Amniotic stem cell (primary cell): ENCODE results near the gene OR10J4.
"Not testable (repeated sequence)": the region's sequence is repeated elsewhere in the genome, so short reads cannot be mapped to it uniquely, and the experiment has no call there.

Experiments used
- DNase-seq: peaks from one replicate; lab custom pipeline; 2025; lab: John Stamatoyannopoulos, UW

Gene OR10J4

DNA sequence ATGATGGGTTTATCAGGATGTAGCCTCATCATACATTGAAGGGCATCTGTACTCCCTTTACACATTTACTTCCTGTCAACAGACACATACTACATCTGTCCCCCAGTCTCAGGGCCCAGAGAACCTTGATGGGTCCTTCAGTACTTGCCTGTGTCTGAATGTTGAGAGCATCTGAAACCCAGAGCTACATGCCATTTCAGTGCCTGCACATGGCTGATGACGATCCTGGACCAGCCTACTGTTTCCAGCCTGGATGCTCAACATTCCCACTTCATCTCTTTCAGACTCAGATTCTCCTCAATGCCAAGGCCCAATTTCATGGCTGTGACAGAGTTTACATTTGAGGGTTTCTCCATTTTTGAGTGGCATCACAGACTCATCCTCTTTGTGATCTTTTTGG is at the start of gene OR10J4:
Gene OR10J4, plus strand, starts transcription at position 301 of the 400 bp plus-strand sequence.
- no peak for DNase-seq

- DNase-seq: no peak
These were observed 25.2 kb upstream of the OR10J4 start for GRCh38 chr1:159406821-159407220.

DNA sequence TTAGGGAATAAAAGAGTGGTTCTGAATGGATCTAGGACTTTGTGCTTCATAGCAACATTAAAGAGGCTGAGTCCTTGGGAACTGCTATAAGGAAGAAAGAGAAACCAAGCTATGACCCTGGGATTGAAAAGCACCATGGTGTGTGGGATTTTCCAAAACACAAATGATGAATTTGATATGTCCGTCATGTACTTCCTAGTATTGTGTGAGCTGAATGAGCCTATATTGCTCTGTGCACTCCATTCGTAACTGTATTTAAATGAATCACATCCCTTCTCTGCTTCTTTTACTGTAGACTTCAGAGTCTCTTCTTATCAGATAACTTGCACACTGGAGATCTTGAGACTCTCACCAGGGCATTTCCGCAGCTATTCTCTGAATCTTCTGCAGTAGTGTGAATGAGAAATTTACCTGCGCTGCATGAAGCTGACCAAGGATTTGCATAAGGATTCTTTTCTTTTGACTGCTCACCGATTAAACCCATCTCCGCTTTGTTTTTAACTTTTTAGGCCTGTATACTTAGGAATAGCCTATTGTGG is 23.1 kb upstream of the OR10J4 start:
- no peak for DNase-seq

DNA sequence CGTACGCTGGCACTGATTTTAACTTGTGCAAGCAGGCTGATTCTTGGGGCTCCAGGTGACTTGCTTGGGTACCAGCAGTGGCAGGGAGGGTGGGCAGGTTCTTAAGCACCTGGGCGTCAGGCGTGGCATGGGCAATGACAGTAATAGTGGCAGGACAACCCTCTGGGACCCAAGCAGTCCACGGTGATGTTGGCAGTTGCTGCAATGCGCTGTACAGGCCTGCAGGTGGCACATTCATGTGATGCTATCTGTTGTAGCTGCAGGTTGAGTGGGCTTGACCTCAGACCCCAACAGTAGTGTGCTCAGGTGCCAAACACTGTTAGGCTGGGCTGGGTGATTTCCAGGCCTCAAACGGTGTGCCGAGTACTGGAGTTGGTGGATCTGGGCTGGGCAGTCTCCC is 10.2 kb upstream of the OR10J4 start:
- DNase-seq: no peak

GRCh38 chr1:159428536-159428935 is 3.5 kb upstream of the OR10J4 start:
- no peak for DNase-seq

- peak; percentile 68 for DNase-seq
These were observed 2.7 kb upstream of the OR10J4 start for GRCh38 chr1:159429074-159429861.

DNA sequence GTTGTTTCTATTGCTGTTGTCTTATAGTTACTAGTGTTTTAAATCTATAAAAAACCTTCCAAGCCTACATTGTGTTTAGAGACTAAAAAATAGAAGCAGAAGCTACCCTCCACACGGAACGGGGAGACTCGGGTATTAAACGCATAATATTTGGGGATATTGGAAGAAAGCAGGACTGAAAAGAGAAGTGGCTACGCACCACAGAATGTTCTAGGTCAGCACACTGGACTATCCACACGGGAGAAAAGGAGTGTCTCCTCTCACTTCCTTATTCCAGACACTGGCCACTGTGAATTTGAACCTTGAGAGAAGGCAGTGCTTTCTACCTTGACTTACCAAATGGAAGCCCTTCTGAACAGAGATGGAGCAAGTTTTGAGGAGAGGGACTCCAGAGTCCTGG is 1.0 kb upstream of the OR10J4 start:
- DNase-seq: no peak

DNA sequence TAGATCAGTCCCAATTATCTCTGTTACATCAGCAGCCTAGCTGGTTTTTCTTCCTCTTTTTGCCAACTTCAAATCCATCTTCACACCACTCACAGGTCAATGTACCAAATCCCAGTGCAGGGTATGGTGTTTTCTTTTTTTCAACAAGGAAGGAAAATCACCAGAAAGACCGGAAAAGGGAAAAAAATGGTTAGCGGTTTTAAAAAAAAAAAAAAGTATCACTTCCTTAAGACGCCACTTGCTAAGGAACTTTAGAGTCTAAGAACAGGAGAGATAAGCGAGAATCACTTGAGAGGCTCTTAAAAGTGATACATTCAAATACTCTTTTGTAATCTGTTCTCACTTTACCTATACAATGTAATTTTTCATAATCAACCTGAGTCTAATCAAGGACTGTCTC is 4.5 kb downstream of the OR10J4 start:
- DNase-seq: no peak

- DNase-seq: no peak
These were observed 7.4 kb downstream of the OR10J4 start, which contains the start of gene OR10J1 for GRCh38 chr1:159439422-159439821. Gene OR10J1, plus strand, starts transcription at chr1:159439722. Its CDS starts 70 bp downstream, at chr1:159439792.

DNA sequence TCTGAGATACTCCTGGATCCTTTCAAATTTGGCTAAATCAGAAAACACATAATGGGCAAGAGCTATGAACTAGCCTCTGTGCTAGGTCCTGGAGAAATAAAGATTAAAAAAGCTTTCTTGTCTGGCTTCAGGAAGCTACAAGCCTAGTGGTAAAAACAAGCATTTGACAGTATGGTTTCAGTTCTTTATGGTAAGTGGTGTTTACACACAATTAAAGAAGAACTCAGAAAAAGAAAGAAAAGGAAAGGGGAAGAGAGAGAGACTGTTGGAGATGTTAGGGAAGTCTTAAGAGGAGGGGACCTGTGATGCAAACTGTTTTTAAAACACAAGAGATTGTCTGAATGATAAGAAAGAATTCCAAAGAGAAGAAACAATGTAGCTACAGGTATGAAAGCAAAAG is 9.4 kb downstream of the OR10J4 start:
- no peak for DNase-seq

GRCh38 chr1:159442428-159442827 is 10.4 kb downstream of the OR10J4 start:
- DNase-seq: no peak

- DNase-seq: no peak
These were observed 11.2 kb downstream of the OR10J4 start for GRCh38 chr1:159443066-159443750.

GRCh38 chr1:159444511-159444910 is 12.5 kb downstream of the OR10J4 start:
- no peak for DNase-seq

DNA sequence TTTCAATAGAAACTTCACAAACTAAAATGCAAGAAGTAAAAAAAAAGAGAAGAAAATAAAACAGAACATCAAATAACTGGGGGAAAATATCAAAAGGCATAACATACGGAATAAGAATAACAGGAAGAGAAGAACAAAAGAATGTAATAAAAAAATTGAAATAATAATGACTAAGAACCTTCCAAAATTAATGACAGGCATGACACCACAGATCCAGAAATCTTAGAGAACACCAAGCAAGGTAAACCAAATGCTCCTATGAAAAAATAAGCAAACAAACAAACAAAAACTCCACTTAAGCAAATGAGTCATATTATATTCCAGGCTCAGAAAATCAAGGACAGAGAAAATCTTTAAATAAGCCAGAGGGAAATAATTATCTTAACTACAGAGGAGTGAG is 16.2 kb downstream of the OR10J4 start:
- no peak for DNase-seq

DNA sequence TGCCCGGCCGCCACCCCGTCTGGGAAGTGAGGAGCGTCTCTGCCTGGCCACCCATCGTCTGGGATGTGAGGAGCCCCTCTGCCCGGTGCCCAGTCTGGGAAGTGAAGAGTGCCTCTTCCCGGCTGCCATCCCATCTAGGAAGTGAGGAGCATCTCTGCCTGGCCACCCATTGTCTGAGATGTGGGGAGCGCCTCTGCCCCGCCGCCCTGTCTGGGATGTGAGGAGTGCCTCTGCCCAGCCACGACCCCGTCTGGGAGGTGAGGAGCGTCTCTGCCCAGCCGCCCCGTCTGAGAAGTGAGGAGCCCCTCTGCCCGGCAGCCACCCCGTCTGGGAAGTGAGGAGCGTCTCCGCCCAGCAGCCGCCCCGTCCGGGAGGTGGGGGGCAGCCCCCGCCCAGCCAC is 17.6 kb downstream of the OR10J4 start:
- not testable (repeated sequence) for DNase-seq

DNA sequence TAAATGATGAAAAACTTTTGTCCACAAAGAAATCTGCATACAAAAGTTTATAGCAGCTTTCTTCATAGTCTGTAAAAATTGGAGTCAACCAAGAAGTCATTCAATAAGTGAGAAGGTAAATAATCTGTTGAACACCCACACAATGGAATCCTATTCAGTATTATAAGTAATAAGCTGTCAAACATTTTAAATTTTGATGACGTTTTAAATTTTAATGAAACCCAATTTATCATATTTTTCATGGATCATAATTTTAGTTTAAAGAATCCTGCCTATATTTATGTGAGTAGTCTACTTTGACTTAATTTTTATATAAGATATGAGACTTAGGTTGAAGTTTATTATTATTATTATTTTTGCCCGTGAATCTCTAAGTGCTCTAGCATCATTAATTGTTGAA is 27.5 kb downstream of the OR10J4 start:
- DNase-seq: no peak

- DNase-seq: no peak
These were observed 33.2 kb downstream of the OR10J4 start for GRCh38 chr1:159465191-159465603.

- no peak for DNase-seq
These were observed 36.3 kb downstream of the OR10J4 start for GRCh38 chr1:159468321-159468720.

- DNase-seq: no peak
These were observed 38.0 kb downstream of the OR10J4 start for GRCh38 chr1:159469921-159470533.

GRCh38 chr1:159473335-159473734 is 41.3 kb downstream of the OR10J4 start:
- no peak for DNase-seq

GRCh38 chr1:159474926-159475325 is 42.9 kb downstream of the OR10J4 start:
- DNase-seq: no peak
